ENCODE data around the gene ING3.

ING3 gene

GRCh38 chr7:121012170-121012874, 61.7 kb downstream of the ING3 start:
- no peak for TF ChIP-seq CTCF (IDR thresholded peaks at IDR 0.05)

GRCh38 chr7:121012919-121013318, 62.3 kb downstream of the ING3 start:
- no peak for TF ChIP-seq CTCF (IDR thresholded peaks at IDR 0.05)

GRCh38 chr7:121015560-121015959, 65.0 kb downstream of the ING3 start:
- TF ChIP-seq CTCF (IDR thresholded peaks at IDR 0.05) = no peak

GRCh38 chr7:121016966-121017365, 66.4 kb downstream of the ING3 start:
- no peak for TF ChIP-seq CTCF (IDR thresholded peaks at IDR 0.05)

- no peak for TF ChIP-seq CTCF (IDR thresholded peaks at IDR 0.05)
These were observed 67.0 kb downstream of the ING3 start for GRCh38 chr7:121017586-121017985.

GRCh38 chr7:121019018-121019417, 68.4 kb downstream of the ING3 start:
- TF ChIP-seq CTCF (IDR thresholded peaks at IDR 0.05) = no peak

- no peak for TF ChIP-seq CTCF (IDR thresholded peaks at IDR 0.05)
These were observed 69.8 kb downstream of the ING3 start for GRCh38 chr7:121020249-121020988.

All from LNCAP (cell line).